ENCODE measurements around the gene GPX2.

DNA sequence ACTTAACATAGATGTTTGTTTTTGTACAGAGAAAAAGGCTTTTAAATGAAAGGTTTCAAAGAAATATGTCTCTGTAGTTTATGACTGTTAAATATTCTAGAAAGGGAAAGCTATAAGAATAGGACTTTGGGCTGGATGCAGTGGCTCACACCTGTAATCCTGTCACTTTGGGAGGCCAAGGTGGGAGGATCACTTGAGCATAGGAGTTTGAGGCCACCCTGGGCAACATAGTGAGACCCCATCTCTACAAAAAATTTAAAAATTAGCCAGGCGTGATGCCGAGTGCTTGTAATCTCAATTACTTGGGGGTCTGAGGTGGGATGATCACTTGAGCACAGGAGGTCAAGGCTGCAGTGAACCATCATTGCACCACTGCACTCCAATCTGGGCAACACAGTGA, 11.4 kb downstream of the GPX2 start:
- no peak for TF ChIP-seq POLR2A (IDR thresholded peaks at IDR 0.05)
- TF ChIP-seq, protein P1, sequence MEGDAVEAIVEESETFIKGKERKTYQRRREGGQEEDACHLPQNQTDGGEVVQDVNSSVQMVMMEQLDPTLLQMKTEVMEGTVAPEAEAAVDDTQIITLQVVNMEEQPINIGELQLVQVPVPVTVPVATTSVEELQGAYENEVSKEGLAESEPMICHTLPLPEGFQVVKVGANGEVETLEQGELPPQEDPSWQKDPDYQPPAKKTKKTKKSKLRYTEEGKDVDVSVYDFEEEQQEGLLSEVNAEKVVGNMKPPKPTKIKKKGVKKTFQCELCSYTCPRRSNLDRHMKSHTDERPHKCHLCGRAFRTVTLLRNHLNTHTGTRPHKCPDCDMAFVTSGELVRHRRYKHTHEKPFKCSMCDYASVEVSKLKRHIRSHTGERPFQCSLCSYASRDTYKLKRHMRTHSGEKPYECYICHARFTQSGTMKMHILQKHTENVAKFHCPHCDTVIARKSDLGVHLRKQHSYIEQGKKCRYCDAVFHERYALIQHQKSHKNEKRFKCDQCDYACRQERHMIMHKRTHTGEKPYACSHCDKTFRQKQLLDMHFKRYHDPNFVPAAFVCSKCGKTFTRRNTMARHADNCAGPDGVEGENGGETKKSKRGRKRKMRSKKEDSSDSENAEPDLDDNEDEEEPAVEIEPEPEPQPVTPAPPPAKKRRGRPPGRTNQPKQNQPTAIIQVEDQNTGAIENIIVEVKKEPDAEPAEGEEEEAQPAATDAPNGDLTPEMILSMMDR (IDR thresholded peaks at IDR 0.05) = no peak
